HG02623 (cell line): ENCODE measurements around the gene HTATIP2.
"Not testable (repeated sequence)": the region's sequence is repeated elsewhere in the genome, so short reads cannot be mapped to it uniquely, and the experiment has no call there.

Experiments
- ATAC-seq: cut with Tn5 transposase; IDR thresholded peaks from one replicate; pipeline ENCODE4 v1.9.1; 2021; ENCODE audit warnings: moderate library complexity; ENCODE audit not compliant: unreplicated experiment

The HTATIP2 gene

GRCh38 chr11:20363500-20364340, at the start of gene HTATIP2:
TSS of gene HTATIP2 (plus strand) at chr11:20363714. CDS start at chr11:20364238, 524 bp downstream.
- peak; percentile 96 for ATAC-seq

- ATAC-seq: no peak
Measured at GRCh38 chr11:20315800-20316199, 47.7 kb upstream of the HTATIP2 start.

- ATAC-seq: no peak
Measured at GRCh38 chr11:20321177-20321576, 42.3 kb upstream of the HTATIP2 start.

- no peak for ATAC-seq
Measured at GRCh38 chr11:20327377-20327935, 36.1 kb upstream of the HTATIP2 start.

GRCh38 chr11:20336056-20336455, 27.5 kb upstream of the HTATIP2 start:
- no peak for ATAC-seq

GRCh38 chr11:20337526-20338154, 25.9 kb upstream of the HTATIP2 start:
- ATAC-seq: no peak

- no peak for ATAC-seq
Measured at GRCh38 chr11:20342347-20343141, 21.0 kb upstream of the HTATIP2 start.

GRCh38 chr11:20351136-20351535, 12.4 kb upstream of the HTATIP2 start:
- ATAC-seq: no peak

GRCh38 chr11:20351751-20352262, 11.7 kb upstream of the HTATIP2 start:
- no peak for ATAC-seq

- ATAC-seq: peak; percentile 53
Measured at GRCh38 chr11:20353829-20354434, 9.6 kb upstream of the HTATIP2 start.

GRCh38 chr11:20355221-20356219, 8.0 kb upstream of the HTATIP2 start:
- ATAC-seq: peak; percentile 79

GRCh38 chr11:20357150-20357549, 6.4 kb upstream of the HTATIP2 start:
- no peak for ATAC-seq

- peak; percentile 32 for ATAC-seq
Measured at GRCh38 chr11:20360650-20361049, 2.9 kb upstream of the HTATIP2 start.

- no peak for ATAC-seq
Measured at GRCh38 chr11:20362481-20362880, 1.0 kb upstream of the HTATIP2 start.

- ATAC-seq: peak; percentile 6
Measured at GRCh38 chr11:20363149-20363499, 390 bp upstream of the HTATIP2 start.

GRCh38 chr11:20364341-20364792, 853 bp downstream of the HTATIP2 start:
- ATAC-seq: no peak

- not testable (repeated sequence) for ATAC-seq
Measured at GRCh38 chr11:20365465-20365864, 2.0 kb downstream of the HTATIP2 start.

- no peak for ATAC-seq
Measured at GRCh38 chr11:20367313-20367948, 3.9 kb downstream of the HTATIP2 start.

- no peak for ATAC-seq
Measured at GRCh38 chr11:20368438-20368837, 4.9 kb downstream of the HTATIP2 start.
